Neural progenitor cell (in vitro differentiated cells): ENCODE measurements around the gene ZNF385C. TPM values are rescaled to one million over a fixed set of nuclear protein-coding genes. Genes with fewer than 3 reads are reported as not detected.

Experiments
- DNase-seq: peaks from one replicate; pipeline ENCODE4 v3.0.0-alpha.2; 2016; ENCODE audit warnings: low spot score
- H2AFZ ChIP-seq: fragments of 200-600 bp; sonication (generic); replicated peaks from 2 replicates; pipeline ENCODE4 v1.6.1; 2016; ENCODE audit warnings: antibody characterized with exemption
- H3F3A ChIP-seq: fragments of 200-600 bp; sonication (generic); 2 replicates; pipeline ENCODE4 v1.6.1; 2016; ENCODE audit warnings: antibody characterized with exemption, low read depth
- H3K27ac ChIP-seq: fragments of 200-600 bp; sonication (generic); 2 replicates; pipeline ENCODE4 v1.5.1; 2016; ENCODE audit warnings: mild to moderate bottlenecking
- H3K27me3 ChIP-seq: fragments of 200-600 bp; sonication (generic); 2 replicates; pipeline ENCODE4 v1.6.1; 2016; ENCODE audit warnings: mild to moderate bottlenecking, moderate library complexity
- H3K36me3 ChIP-seq: fragments of 200-600 bp; sonication (generic); 2 replicates; pipeline ENCODE4 v1.5.1; 2016
- H3K4me1 ChIP-seq: fragments of 200-600 bp; sonication (generic); 2 replicates; pipeline ENCODE4 v1.6.1; 2016; ENCODE audit warnings: mixed run types
- H3K4me2 ChIP-seq: fragments of 200-600 bp; sonication (generic); 2 replicates; pipeline ENCODE4 v1.6.1; 2016
- H3K4me3 ChIP-seq: fragments of 200-600 bp; sonication (generic); 2 replicates; pipeline ENCODE4 v1.5.1; 2016
- H3K79me2 ChIP-seq: fragments of 200-600 bp; sonication (generic); 2 replicates; pipeline ENCODE4 v1.6.1; 2016; ENCODE audit warnings: low read depth
- H3K9ac ChIP-seq: fragments of 200-600 bp; sonication (generic); 2 replicates; pipeline ENCODE4 v1.6.1; 2016
- H3K9me3 ChIP-seq: fragments of 200-600 bp; sonication (generic); 2 replicates; pipeline ENCODE4 v1.5.1; 2016; ENCODE audit warnings: low read depth
- H4K20me1 ChIP-seq: fragments of 200-600 bp; sonication (generic); 2 replicates; pipeline ENCODE4 v1.6.1; 2016; ENCODE audit warnings: low read depth
- H3K27ac Mint-ChIP-seq: 3 replicates; pipeline ENCODE4 v1.8.0; 2021; ENCODE audit warnings: mixed read lengths
- H3K27me3 Mint-ChIP-seq: 2 replicates; pipeline ENCODE4 v1.8.0; 2022; ENCODE audit warnings: low read depth, mild to moderate bottlenecking, inconsistent platforms, moderate library complexity, mixed read lengths; ENCODE audit not compliant: insufficient read depth
- H3K36me3 Mint-ChIP-seq: 3 replicates; pipeline ENCODE4 v1.8.0; 2021; ENCODE audit warnings: mixed read lengths
- H3K4me1 Mint-ChIP-seq: 3 replicates; pipeline ENCODE4 v1.8.0; 2021; ENCODE audit warnings: mixed read lengths
- H3K4me3 Mint-ChIP-seq: 3 replicates; pipeline ENCODE4 v1.8.0; 2021; ENCODE audit warnings: mild to moderate bottlenecking, moderate library complexity, mixed read lengths
- H3K9me3 Mint-ChIP-seq: 3 replicates; pipeline ENCODE4 v1.8.0; 2020; ENCODE audit warnings: mixed read lengths
- EZH2 ChIP-seq: fragments of 200-600 bp; sonication (generic); IDR thresholded peaks from 2 replicates; pipeline ENCODE4 v1.6.1; 2017; ENCODE audit warnings: antibody characterized with exemption, mild to moderate bottlenecking, moderate library complexity
- EZH2phosphoT487 ChIP-seq: fragments of 200-600 bp; sonication (generic); IDR thresholded peaks from 2 replicates; pipeline ENCODE4 v1.6.1; 2017; ENCODE audit warnings: antibody characterized with exemption
- total RNA-seq: library from RNA; depleted of rRNA; stranded (reverse); fragments of >200 nt; gene quantifications from 2 replicates; pipeline ENCODE4 v1.2.3, GENCODE V29; 2015; ENCODE audit warnings: low replicate concordance
- TF ChIP-seq, protein P1 (sequence below): fragments of 200-600 bp; sonication (generic); IDR thresholded peaks from 2 replicates; pipeline ENCODE4 v1.5.1; 2017; ENCODE audit warnings: antibody characterized with exemption, mild to moderate bottlenecking

ZNF385C gene
- total RNA-seq, 1 donor from 2014 or later, result 5.0 TPM

DNA sequence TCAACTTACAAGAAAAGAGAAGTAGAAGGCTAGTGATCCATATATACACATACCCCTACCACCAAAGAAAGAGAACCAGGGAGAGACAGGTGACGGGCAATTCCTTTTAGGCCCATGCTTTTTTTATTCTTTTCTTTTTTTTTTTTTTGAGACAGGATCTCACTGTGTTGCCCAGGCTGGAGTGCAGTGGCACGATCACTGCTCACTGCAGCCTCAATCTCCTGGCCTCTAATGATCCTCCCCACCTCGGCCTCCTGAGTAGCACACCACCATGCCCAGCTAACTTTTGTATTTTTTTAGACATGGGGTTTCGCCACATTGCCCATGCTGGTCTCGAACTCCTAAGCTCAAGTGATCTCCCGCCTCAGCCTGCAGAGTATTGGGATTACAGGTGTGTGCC is 29.1 kb upstream of the ZNF385C start:
- H3K27me3 ChIP-seq, result no peaks in the 10 kb centered on the region
- peaks cover 13% of the 10 kb centered on the region for H4K20me1 ChIP-seq
- H3K4me1 ChIP-seq, result peaks cover 6% of the 10 kb centered on the region
- no peak overlapping the region for H3K4me3 ChIP-seq
- no peaks in the 10 kb centered on the region for H3K9me3 ChIP-seq
- H2AFZ ChIP-seq, result no peak overlapping the region
- H3K79me2 ChIP-seq, result no peaks in the 10 kb centered on the region
- peaks cover 4% of the 10 kb centered on the region for H3K36me3 ChIP-seq
- H3F3A ChIP-seq, result peaks cover 13% of the 10 kb centered on the region
- TF ChIP-seq EZH2 (no peak), EZH2phosphoT487 (no peak)
- no peak overlapping the region for H3K4me2 ChIP-seq
- H3K4me3 Mint-ChIP-seq, result no peak overlapping the region
- H3K27ac Mint-ChIP-seq, result no peak overlapping the region
- H3K27ac ChIP-seq, result no peak overlapping the region
- peaks cover 5% of the 10 kb centered on the region for H3K27me3 Mint-ChIP-seq
- H3K9ac ChIP-seq, result no peak overlapping the region
- no peaks in the 10 kb centered on the region for H3K9me3 Mint-ChIP-seq
- peaks cover 7% of the 10 kb centered on the region for H3K4me1 Mint-ChIP-seq
- DNase-seq, result no peak
- peaks cover 20% of the 10 kb centered on the region for H3K36me3 Mint-ChIP-seq

GRCh38 chr17:42126836-42127235 is 28.6 kb upstream of the ZNF385C start:
- H3K27ac ChIP-seq, result no peak overlapping the region
- no peak overlapping the region for H3K4me3 ChIP-seq
- no peak for TF ChIP-seq EZH2phosphoT487
- TF ChIP-seq, protein P1, sequence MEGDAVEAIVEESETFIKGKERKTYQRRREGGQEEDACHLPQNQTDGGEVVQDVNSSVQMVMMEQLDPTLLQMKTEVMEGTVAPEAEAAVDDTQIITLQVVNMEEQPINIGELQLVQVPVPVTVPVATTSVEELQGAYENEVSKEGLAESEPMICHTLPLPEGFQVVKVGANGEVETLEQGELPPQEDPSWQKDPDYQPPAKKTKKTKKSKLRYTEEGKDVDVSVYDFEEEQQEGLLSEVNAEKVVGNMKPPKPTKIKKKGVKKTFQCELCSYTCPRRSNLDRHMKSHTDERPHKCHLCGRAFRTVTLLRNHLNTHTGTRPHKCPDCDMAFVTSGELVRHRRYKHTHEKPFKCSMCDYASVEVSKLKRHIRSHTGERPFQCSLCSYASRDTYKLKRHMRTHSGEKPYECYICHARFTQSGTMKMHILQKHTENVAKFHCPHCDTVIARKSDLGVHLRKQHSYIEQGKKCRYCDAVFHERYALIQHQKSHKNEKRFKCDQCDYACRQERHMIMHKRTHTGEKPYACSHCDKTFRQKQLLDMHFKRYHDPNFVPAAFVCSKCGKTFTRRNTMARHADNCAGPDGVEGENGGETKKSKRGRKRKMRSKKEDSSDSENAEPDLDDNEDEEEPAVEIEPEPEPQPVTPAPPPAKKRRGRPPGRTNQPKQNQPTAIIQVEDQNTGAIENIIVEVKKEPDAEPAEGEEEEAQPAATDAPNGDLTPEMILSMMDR, result no peak
- no peak for TF ChIP-seq EZH2
- H3K36me3 ChIP-seq, result peaks cover 4% of the 10 kb centered on the region
- peaks cover 10% of the 10 kb centered on the region for H3K4me1 ChIP-seq
- peaks cover 3% of the 10 kb centered on the region for H3K27me3 Mint-ChIP-seq
- H3K27ac Mint-ChIP-seq, result no peak overlapping the region
- H2AFZ ChIP-seq, result no peak overlapping the region
- peaks cover 19% of the 10 kb centered on the region for H3F3A ChIP-seq
- no peak overlapping the region for H3K4me3 Mint-ChIP-seq
- H3K4me1 Mint-ChIP-seq, result peaks cover 7% of the 10 kb centered on the region
- H3K79me2 ChIP-seq, result no peaks in the 10 kb centered on the region
- no peaks in the 10 kb centered on the region for H3K9me3 ChIP-seq
- no peak for DNase-seq
- H3K9me3 Mint-ChIP-seq, result no peaks in the 10 kb centered on the region
- H3K9ac ChIP-seq, result no peak overlapping the region
- H3K36me3 Mint-ChIP-seq, result peaks cover 22% of the 10 kb centered on the region
- H3K27me3 ChIP-seq, result no peaks in the 10 kb centered on the region
- no peak overlapping the region for H3K4me2 ChIP-seq
- H4K20me1 ChIP-seq, result peaks cover 8% of the 10 kb centered on the region

DNA sequence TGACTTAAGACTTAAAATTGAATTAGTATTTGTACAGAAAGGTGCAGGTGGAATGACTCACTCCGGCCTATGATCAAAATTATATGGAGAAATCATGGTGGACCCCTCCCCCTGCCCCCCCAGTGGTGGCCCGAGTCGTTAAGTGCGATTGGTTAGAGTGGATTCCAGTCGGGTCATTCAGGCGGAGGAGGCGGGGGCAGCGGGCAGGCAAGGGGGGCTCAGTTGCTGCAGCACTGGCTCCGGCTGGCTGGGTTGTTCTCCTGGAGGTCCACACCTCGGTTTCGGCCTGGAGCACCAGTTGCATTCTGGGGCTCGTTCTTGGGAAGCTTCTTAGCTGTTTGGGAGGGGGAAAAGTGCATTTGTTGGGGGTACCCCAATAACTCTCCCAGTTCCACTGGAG is 27.3 kb upstream of the ZNF385C start:
- Histone ChIP-seq H3F3A (peaks cover 25% of the 10 kb centered on the region), H3K4me2 (no peak overlapping the region), H3K27ac (no peak overlapping the region), H3K4me3 (no peak overlapping the region), H3K4me1 (peaks cover 16% of the 10 kb centered on the region), H3K9me3 (no peaks in the 10 kb centered on the region), H4K20me1 (no peaks in the 10 kb centered on the region), H3K27me3 (no peaks in the 10 kb centered on the region), H3K79me2 (no peaks in the 10 kb centered on the region), H3K36me3 (peaks cover 4% of the 10 kb centered on the region), H2AFZ (no peak overlapping the region), H3K9ac (no peak overlapping the region)
- Mint-ChIP-seq H3K36me3 (peaks cover 19% of the 10 kb centered on the region), H3K4me1 (peaks cover 6% of the 10 kb centered on the region), H3K27me3 (peaks cover 5% of the 10 kb centered on the region), H3K9me3 (no peaks in the 10 kb centered on the region), H3K27ac (no peak overlapping the region), H3K4me3 (no peak overlapping the region)
- TF ChIP-seq EZH2phosphoT487 (no peak), EZH2 (no peak)
- TF ChIP-seq, protein P1, result no peak
- DNase-seq, result no peak

DNA sequence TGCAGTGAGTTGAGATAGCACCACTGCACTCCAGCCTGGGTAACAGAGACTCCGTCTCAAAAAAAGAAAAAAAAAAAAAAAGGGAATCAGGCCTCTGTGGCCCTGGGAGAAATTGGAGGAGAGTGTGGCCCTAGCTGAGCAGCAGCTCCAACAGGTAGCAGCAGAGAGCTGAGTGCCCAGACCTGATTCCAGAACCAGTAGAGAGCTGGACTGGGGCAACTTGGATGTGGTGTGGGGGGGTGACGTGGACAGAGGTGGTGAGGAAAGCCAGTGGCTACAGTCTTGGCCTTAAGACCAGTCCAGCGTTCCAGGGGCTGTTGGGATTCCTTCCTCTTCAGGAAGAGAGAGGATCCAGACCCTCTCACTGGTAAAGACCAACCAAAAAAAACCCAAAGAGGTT is 26.0 kb upstream of the ZNF385C start:
- Histone ChIP-seq H3K27ac (no peak overlapping the region), H3K79me2 (no peaks in the 10 kb centered on the region), H3K36me3 (peaks cover 4% of the 10 kb centered on the region), H3K9me3 (no peaks in the 10 kb centered on the region), H3K4me3 (no peak overlapping the region), H4K20me1 (no peaks in the 10 kb centered on the region), H3K27me3 (no peaks in the 10 kb centered on the region), H3K9ac (no peak overlapping the region), H2AFZ (no peak overlapping the region), H3K4me1 (peaks cover 16% of the 10 kb centered on the region), H3F3A (peaks cover 25% of the 10 kb centered on the region), H3K4me2 (no peak overlapping the region)
- DNase-seq, result no peak
- Mint-ChIP-seq H3K27me3 (peaks cover 4% of the 10 kb centered on the region), H3K27ac (no peak overlapping the region), H3K4me1 (peaks cover 9% of the 10 kb centered on the region), H3K4me3 (no peak overlapping the region), H3K9me3 (no peaks in the 10 kb centered on the region), H3K36me3 (peaks cover 19% of the 10 kb centered on the region)
- TF ChIP-seq EZH2phosphoT487 (no peak), EZH2 (no peak)
- TF ChIP-seq, protein P1, result no peak
